ENCODE results near the gene WNT16. TPM values are rescaled to one million over a fixed set of nuclear protein-coding genes. Genes with fewer than 3 reads are reported as not detected.

Gene WNT16
- total and polyA plus RNA-seq, 2 experiments from 2014 or later: 0.45 to 0.73 TPM

- no peaks in the 10 kb centered on the region for H3K79me2 ChIP-seq (replicated peaks; ENCODE audit: insufficient read depth)
- no peak overlapping the region for H3K4me2 ChIP-seq
- Mint-ChIP-seq H3K27me3 (ENCODE audit: insufficient read depth, low read depth, poor library complexity) (peaks cover under 1% of the 10 kb centered on the region), H3K9me3 (peaks cover 25% of the 10 kb centered on the region), H3K4me3 (no peak overlapping the region), H3K4me1 (no peaks in the 10 kb centered on the region; the same call in 2 of the 3 replicates), H3K36me3 (ENCODE audit: low read depth) (peaks cover 20% of the 10 kb centered on the region), H3K27ac (no peak overlapping the region)
- H3K9me2 ChIP-seq (ENCODE audit: insufficient read depth): 0 out of 2 replicates have a peak, but pooled peaks cover 3% of the 10 kb centered on the region
- H3K27ac ChIP-seq (ENCODE audit: low read depth): no peak overlapping the region
- no peak for ATAC-seq
- no peak for DNase-seq (ENCODE audit: low spot score)
- no peaks in the 10 kb centered on the region for H3F3A ChIP-seq (replicated peaks; ENCODE audit: low read depth)
- no peak overlapping the region for H2AFZ ChIP-seq
- H4K20me1 ChIP-seq (replicated peaks; ENCODE audit: insufficient read depth): no peaks in the 10 kb centered on the region
- no peaks in the 10 kb centered on the region for H3K27me3 ChIP-seq (ENCODE audit: insufficient read depth)
- peaks cover 5% of the 10 kb centered on the region; the same call in 1 of the 2 replicates for H3K36me3 ChIP-seq (ENCODE audit: insufficient read depth)
- TF ChIP-seq, protein P1, sequence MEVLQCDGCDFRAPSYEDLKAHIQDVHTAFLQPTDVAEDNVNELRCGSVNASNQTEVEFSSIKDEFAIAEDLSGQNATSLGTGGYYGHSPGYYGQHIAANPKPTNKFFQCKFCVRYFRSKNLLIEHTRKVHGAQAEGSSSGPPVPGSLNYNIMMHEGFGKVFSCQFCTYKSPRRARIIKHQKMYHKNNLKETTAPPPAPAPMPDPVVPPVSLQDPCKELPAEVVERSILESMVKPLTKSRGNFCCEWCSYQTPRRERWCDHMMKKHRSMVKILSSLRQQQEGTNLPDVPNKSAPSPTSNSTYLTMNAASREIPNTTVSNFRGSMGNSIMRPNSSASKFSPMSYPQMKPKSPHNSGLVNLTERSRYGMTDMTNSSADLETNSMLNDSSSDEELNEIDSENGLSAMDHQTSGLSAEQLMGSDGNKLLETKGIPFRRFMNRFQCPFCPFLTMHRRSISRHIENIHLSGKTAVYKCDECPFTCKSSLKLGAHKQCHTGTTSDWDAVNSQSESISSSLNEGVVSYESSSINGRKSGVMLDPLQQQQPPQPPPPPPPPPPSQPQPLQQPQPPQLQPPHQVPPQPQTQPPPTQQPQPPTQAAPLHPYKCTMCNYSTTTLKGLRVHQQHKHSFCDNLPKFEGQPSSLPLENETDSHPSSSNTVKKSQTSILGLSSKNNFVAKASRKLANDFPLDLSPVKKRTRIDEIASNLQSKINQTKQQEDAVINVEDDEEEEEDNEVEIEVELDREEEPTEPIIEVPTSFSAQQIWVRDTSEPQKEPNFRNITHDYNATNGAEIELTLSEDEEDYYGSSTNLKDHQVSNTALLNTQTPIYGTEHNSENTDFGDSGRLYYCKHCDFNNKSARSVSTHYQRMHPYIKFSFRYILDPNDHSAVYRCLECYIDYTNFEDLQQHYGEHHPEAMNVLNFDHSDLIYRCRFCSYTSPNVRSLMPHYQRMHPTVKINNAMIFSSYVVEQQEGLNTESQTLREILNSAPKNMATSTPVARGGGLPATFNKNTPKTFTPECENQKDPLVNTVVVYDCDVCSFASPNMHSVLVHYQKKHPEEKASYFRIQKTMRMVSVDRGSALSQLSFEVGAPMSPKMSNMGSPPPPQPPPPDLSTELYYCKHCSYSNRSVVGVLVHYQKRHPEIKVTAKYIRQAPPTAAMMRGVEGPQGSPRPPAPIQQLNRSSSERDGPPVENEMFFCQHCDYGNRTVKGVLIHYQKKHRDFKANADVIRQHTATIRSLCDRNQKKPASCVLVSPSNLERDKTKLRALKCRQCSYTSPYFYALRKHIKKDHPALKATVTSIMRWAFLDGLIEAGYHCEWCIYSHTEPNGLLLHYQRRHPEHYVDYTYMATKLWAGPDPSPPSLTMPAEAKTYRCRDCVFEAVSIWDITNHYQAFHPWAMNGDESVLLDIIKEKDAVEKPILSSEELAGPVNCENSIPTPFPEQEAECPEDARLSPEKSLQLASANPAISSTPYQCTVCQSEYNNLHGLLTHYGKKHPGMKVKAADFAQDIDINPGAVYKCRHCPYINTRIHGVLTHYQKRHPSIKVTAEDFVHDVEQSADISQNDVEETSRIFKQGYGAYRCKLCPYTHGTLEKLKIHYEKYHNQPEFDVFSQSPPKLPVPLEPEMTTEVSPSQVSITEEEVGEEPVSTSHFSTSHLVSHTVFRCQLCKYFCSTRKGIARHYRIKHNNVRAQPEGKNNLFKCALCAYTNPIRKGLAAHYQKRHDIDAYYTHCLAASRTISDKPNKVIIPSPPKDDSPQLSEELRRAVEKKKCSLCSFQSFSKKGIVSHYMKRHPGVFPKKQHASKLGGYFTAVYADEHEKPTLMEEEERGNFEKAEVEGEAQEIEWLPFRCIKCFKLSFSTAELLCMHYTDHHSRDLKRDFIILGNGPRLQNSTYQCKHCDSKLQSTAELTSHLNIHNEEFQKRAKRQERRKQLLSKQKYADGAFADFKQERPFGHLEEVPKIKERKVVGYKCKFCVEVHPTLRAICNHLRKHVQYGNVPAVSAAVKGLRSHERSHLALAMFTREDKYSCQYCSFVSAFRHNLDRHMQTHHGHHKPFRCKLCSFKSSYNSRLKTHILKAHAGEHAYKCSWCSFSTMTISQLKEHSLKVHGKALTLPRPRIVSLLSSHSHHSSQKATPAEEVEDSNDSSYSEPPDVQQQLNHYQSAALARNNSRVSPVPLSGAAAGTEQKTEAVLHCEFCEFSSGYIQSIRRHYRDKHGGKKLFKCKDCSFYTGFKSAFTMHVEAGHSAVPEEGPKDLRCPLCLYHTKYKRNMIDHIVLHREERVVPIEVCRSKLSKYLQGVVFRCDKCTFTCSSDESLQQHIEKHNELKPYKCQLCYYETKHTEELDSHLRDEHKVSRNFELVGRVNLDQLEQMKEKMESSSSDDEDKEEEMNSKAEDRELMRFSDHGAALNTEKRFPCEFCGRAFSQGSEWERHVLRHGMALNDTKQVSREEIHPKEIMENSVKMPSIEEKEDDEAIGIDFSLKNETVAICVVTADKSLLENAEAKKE (CRISPR knock-in tag; IDR thresholded peaks at IDR 0.05): no peak
- TF ChIP-seq, protein P2, sequence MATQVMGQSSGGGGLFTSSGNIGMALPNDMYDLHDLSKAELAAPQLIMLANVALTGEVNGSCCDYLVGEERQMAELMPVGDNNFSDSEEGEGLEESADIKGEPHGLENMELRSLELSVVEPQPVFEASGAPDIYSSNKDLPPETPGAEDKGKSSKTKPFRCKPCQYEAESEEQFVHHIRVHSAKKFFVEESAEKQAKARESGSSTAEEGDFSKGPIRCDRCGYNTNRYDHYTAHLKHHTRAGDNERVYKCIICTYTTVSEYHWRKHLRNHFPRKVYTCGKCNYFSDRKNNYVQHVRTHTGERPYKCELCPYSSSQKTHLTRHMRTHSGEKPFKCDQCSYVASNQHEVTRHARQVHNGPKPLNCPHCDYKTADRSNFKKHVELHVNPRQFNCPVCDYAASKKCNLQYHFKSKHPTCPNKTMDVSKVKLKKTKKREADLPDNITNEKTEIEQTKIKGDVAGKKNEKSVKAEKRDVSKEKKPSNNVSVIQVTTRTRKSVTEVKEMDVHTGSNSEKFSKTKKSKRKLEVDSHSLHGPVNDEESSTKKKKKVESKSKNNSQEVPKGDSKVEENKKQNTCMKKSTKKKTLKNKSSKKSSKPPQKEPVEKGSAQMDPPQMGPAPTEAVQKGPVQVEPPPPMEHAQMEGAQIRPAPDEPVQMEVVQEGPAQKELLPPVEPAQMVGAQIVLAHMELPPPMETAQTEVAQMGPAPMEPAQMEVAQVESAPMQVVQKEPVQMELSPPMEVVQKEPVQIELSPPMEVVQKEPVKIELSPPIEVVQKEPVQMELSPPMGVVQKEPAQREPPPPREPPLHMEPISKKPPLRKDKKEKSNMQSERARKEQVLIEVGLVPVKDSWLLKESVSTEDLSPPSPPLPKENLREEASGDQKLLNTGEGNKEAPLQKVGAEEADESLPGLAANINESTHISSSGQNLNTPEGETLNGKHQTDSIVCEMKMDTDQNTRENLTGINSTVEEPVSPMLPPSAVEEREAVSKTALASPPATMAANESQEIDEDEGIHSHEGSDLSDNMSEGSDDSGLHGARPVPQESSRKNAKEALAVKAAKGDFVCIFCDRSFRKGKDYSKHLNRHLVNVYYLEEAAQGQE (IDR thresholded peaks at IDR 0.05; ENCODE audit: unreplicated experiment): no peak
- TF ChIP-seq ETS1 (IDR thresholded peaks at IDR 0.05): no peak
- no peak for TF ChIP-seq EZH2 (IDR thresholded peaks at IDR 0.05; ENCODE audit: low read depth, unreplicated experiment)
- no peak for TF ChIP-seq ZNF114 (CRISPR knock-in tag; IDR thresholded peaks at IDR 0.05)
- TF ChIP-seq STAT1 (IDR thresholded peaks at IDR 0.05; ENCODE audit: unreplicated experiment): no peak
- no peak for TF ChIP-seq NANOG (IDR thresholded peaks at IDR 0.05; ENCODE audit: borderline replicate concordance)
- TF ChIP-seq, protein P3, sequence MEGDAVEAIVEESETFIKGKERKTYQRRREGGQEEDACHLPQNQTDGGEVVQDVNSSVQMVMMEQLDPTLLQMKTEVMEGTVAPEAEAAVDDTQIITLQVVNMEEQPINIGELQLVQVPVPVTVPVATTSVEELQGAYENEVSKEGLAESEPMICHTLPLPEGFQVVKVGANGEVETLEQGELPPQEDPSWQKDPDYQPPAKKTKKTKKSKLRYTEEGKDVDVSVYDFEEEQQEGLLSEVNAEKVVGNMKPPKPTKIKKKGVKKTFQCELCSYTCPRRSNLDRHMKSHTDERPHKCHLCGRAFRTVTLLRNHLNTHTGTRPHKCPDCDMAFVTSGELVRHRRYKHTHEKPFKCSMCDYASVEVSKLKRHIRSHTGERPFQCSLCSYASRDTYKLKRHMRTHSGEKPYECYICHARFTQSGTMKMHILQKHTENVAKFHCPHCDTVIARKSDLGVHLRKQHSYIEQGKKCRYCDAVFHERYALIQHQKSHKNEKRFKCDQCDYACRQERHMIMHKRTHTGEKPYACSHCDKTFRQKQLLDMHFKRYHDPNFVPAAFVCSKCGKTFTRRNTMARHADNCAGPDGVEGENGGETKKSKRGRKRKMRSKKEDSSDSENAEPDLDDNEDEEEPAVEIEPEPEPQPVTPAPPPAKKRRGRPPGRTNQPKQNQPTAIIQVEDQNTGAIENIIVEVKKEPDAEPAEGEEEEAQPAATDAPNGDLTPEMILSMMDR (conservative IDR thresholded peaks at IDR 0.05; ENCODE audit: low read depth in 2 of 2): no peak
- no peak for TF ChIP-seq EZH2phosphoT487 (IDR thresholded peaks at IDR 0.05; ENCODE audit: unreplicated experiment)
- no peak for TF ChIP-seq ZNF331 (CRISPR knock-in tag; IDR thresholded peaks at IDR 0.05; ENCODE audit: low read depth)
- no peak for TF ChIP-seq CREB1 (CRISPR knock-in tag; IDR thresholded peaks at IDR 0.05; ENCODE audit: low read depth)
- TF ChIP-seq JUNB (IDR thresholded peaks at IDR 0.05; ENCODE audit: unreplicated experiment): no peak
- TF ChIP-seq POLR2AphosphoS5 (IDR thresholded peaks at IDR 0.05; ENCODE audit: low read depth): no peak
- H3K4me1 ChIP-seq (ENCODE audit: insufficient read depth): no peaks in the 10 kb centered on the region
- H3K4me3 ChIP-seq: no peak overlapping the region
Observed at GRCh38 chr7:121288894-121289293, 39.9 kb upstream of the WNT16 start.
